HCT116 (cell line): ENCODE measurements around the gene NME9. TPM values are rescaled to one million over a fixed set of nuclear protein-coding genes. Genes with fewer than 3 reads are reported as not detected.

Source experiments
- ATAC-seq: fragments of 200-7000 bp; cut with Tn5 transposase; 2 replicates; pipeline ENCODE4 v1.9.1; 2020; ENCODE audit warnings: mild to moderate bottlenecking, moderate library complexity
- BruUV-seq: library from RNA; stranded (reverse); fragments of 400-500 nt; replicated peaks from 2 replicates; lab custom pipeline; 2021; lab: Mats Ljungman, UMichigan
- CTCF ChIA-PET: fragments of 300-600 bp; sonication (Branson Sonifier 250); formaldehyde crosslinking; loops from one replicate; lab custom pipeline; 2021; ENCODE audit warnings: antibody characterized with exemption; lab: Charles Lee
- POLR2A ChIA-PET: fragments of 300-600, 350-600 bp; sonication (Branson Sonifier 250); formaldehyde crosslinking; loops from one replicate; lab custom pipeline; 2021; ENCODE audit warnings: antibody characterized with exemption; lab: Charles Lee
- RAD21 ChIA-PET, 2 experiments: fragments of 300-600 bp; sonication (Branson Sonifier 250); formaldehyde crosslinking; loops; one replicate each; lab custom pipeline; 2023; ENCODE audit warnings: low total read pairs in 2 of 2; ENCODE audit not compliant: uncharacterized antibody in 2 of 2, unreplicated experiment in 2 of 2, low non-redundant PET in 1 of 2; lab: Charles Lee
- DNase-seq: peaks from one replicate; pipeline ENCODE4 v3.0.0-alpha.2; 2010; ENCODE audit warnings: low read depth, low spot score
- H2AFZ ChIP-seq: fragments of 200-600 bp; shearing (Covaris generic), sonication (generic); 2 replicates; pipeline ENCODE4 v1.6.1; 2017; ENCODE audit warnings: low read depth, mixed run types, mixed read lengths, antibody characterized with exemption, low read length; ENCODE audit not compliant: poor library complexity, severe bottlenecking
- H3K27ac ChIP-seq: 2 replicates; pipeline ENCODE4 v1.5.1; 2012; ENCODE audit warnings: low read depth, low read length
- H3K27me3 ChIP-seq: fragments of 200-600 bp; sonication (generic); 2 replicates; pipeline ENCODE4 v1.6.1; 2016; ENCODE audit warnings: mixed run types, low read length, mixed read lengths; ENCODE audit not compliant: insufficient read depth
- H3K36me3 ChIP-seq, 2 experiments: fragments of 200-500 bp in 1 of 2; fragments of 200-600 bp in 1 of 2; sonication (Bioruptor generic) in 1 of 2; sonication (generic) in 1 of 2; 2 replicates each; pipeline versions ENCODE4 v1.5.1 to v1.6.1; 2014 to 2016; ENCODE audit warnings: low read length in 2 of 2, inconsistent platforms in 1 of 2, mixed read lengths in 1 of 2, mixed run types in 1 of 2; ENCODE audit not compliant: insufficient read depth in 2 of 2, control insufficient read depth in 1 of 2
- H3K4me1 ChIP-seq, 2 experiments: fragments of 200-600 bp in 1 of 2; sonication (generic) in 1 of 2; 2 replicates each; pipeline versions ENCODE4 v1.5.1 to v1.6.1; 2012 to 2017; ENCODE audit warnings: low read length in 2 of 2, inconsistent platforms in 1 of 2, mild to moderate bottlenecking in 1 of 2, mixed read lengths in 1 of 2, mixed run types in 1 of 2, moderate library complexity in 1 of 2; ENCODE audit not compliant: insufficient read depth in 2 of 2, control insufficient read depth in 1 of 2
- H3K4me2 ChIP-seq: fragments of 200-600 bp; sonication (generic); 2 replicates; pipeline ENCODE4 v1.6.1; 2017; ENCODE audit warnings: mixed run types, low read length, mixed read lengths
- H3K4me3 ChIP-seq, 2 experiments: fragments of 200-600 bp in 1 of 2; sonication (generic) in 1 of 2; replicated peaks in 1 of 2; 2 replicates each; pipeline ENCODE4 v1.5.1; 2011 to 2016; ENCODE audit warnings: low read length in 2 of 2, control low read depth in 1 of 2, low read depth in 1 of 2, mild to moderate bottlenecking in 1 of 2, mixed read lengths in 1 of 2, mixed run types in 1 of 2
- H3K79me2 ChIP-seq: fragments of 200-600 bp; sonication (generic); 2 replicates; pipeline ENCODE4 v1.6.1; 2017; ENCODE audit warnings: mild to moderate bottlenecking, mixed run types, low read length, moderate library complexity, mixed read lengths; ENCODE audit not compliant: insufficient read depth
- H3K9ac ChIP-seq: fragments of 200-600 bp; sonication (generic); 2 replicates; pipeline ENCODE4 v1.6.1; 2016; ENCODE audit warnings: low read length, mixed read lengths
- H3K9me2 ChIP-seq: fragments of 200-600 bp; sonication (generic), shearing (Covaris generic); 2 replicates; pipeline ENCODE4 v1.6.1; 2017; ENCODE audit warnings: mixed run types, mild to moderate bottlenecking, moderate library complexity; ENCODE audit not compliant: insufficient read depth
- H3K9me3 ChIP-seq, 2 experiments: fragments of 200-500 bp in 1 of 2; fragments of 200-600 bp in 1 of 2; sonication (Bioruptor generic) in 1 of 2; sonication (generic) in 1 of 2; 2 replicates each; pipeline ENCODE4 v1.6.1; 2014 to 2017; ENCODE audit warnings: low read length in 2 of 2, mixed read lengths in 2 of 2, inconsistent platforms in 1 of 2, low read depth in 1 of 2, mild to moderate bottlenecking in 1 of 2, mixed run types in 1 of 2, moderate library complexity in 1 of 2; ENCODE audit not compliant: control insufficient read depth in 1 of 2, insufficient read depth in 1 of 2
- H4K20me1 ChIP-seq: fragments of 200-600 bp; sonication (generic), shearing (Covaris generic); 2 replicates; pipeline ENCODE4 v1.6.1; 2017; ENCODE audit warnings: mixed run types, mild to moderate bottlenecking, moderate library complexity; ENCODE audit not compliant: insufficient read depth
- ATF3 ChIP-seq: IDR thresholded peaks from 2 replicates; pipeline ENCODE4 v1.6.1; 2012
- CBX3 ChIP-seq: IDR thresholded peaks from 2 replicates; pipeline ENCODE4 v1.6.1; 2012; ENCODE audit warnings: low read depth
- CTCF ChIP-seq, 3 experiments: fragments of 200-600 bp in 1 of 3; sonication (generic) in 1 of 3; IDR thresholded peaks in 2 of 3; conservative IDR thresholded peaks in 1 of 3; 2 replicates each; pipeline ENCODE4 v1.5.1; 2012 to 2017; ENCODE audit warnings: low read depth in 2 of 3, low read length in 2 of 3, antibody characterized with exemption in 1 of 3, borderline replicate concordance in 1 of 3, control low read depth in 1 of 3, mild to moderate bottlenecking in 1 of 3, mixed read lengths in 1 of 3, mixed run types in 1 of 3, moderate library complexity in 1 of 3; ENCODE audit not compliant: insufficient read depth in 1 of 3
- ELF1 ChIP-seq: IDR thresholded peaks from 2 replicates; pipeline ENCODE4 v1.6.1; 2012; ENCODE audit warnings: low read depth, borderline replicate concordance
- EZH2 ChIP-seq: fragments of 200-600 bp; sonication (generic); IDR thresholded peaks from 2 replicates; pipeline ENCODE4 v1.6.1; 2017; ENCODE audit warnings: antibody characterized with exemption, mixed run types
- EZH2phosphoT487 ChIP-seq: fragments of 200-600 bp; IDR thresholded peaks from 2 replicates; pipeline ENCODE4 v1.6.1; 2018; ENCODE audit warnings: antibody characterized with exemption, borderline replicate concordance
- FOSL1 ChIP-seq: IDR thresholded peaks from 2 replicates; pipeline ENCODE4 v1.6.1; 2012; ENCODE audit warnings: low read depth
- JUND ChIP-seq: IDR thresholded peaks from 2 replicates; pipeline ENCODE4 v1.6.1; 2012
- MAX ChIP-seq: IDR thresholded peaks from 2 replicates; pipeline ENCODE4 v1.6.1; 2012
- POLR2A ChIP-seq: IDR thresholded peaks from 2 replicates; pipeline ENCODE4 v1.7.0; 2011; ENCODE audit warnings: borderline replicate concordance; ENCODE audit not compliant: insufficient read depth, insufficient read length; ENCODE audit errors: extremely low read depth
- POLR2AphosphoS5 ChIP-seq: IDR thresholded peaks from 2 replicates; pipeline ENCODE4 v1.6.1; 2011; ENCODE audit warnings: mild to moderate bottlenecking, low read depth, low read length, moderate library complexity
- REST ChIP-seq: IDR thresholded peaks from 2 replicates; pipeline ENCODE4 v1.6.1; 2012; ENCODE audit warnings: low read depth
- SIN3A ChIP-seq: IDR thresholded peaks from 2 replicates; pipeline ENCODE4 v1.6.1; 2012; ENCODE audit warnings: low read depth
- SP1 ChIP-seq: IDR thresholded peaks from 2 replicates; pipeline ENCODE4 v1.6.1; 2012; ENCODE audit warnings: low read depth
- TCF7L2 ChIP-seq: IDR thresholded peaks from 2 replicates; pipeline ENCODE4 v1.7.0; 2011; ENCODE audit warnings: borderline replicate concordance, inconsistent platforms; ENCODE audit not compliant: insufficient read depth, insufficient read length; ENCODE audit errors: extremely low read depth
- ZBTB33 ChIP-seq: IDR thresholded peaks from 2 replicates; pipeline ENCODE4 v1.6.1; 2011; ENCODE audit warnings: mild to moderate bottlenecking, low read length, moderate library complexity; ENCODE audit not compliant: insufficient replicate concordance; ENCODE audit errors: extremely low read depth
- ZFX ChIP-seq: fragments of 450-650 bp; IDR thresholded peaks from 2 replicates; pipeline ENCODE4 v1.6.1; 2017
- intact Hi-C: fragments of 100-400 bp; cut with micrococcal nuclease; formaldehyde crosslinking; loops from 2 replicates; pipeline ENCODE4 v1.10.0; 2022
- total RNA-seq: library from RNA; stranded (reverse); gene quantifications from one replicate; pipeline ENCODE4 v1.2.1, GENCODE V29; 2021; ENCODE audit not compliant: unreplicated experiment

Gene NME9
- total RNA-seq, 1 experiment from 2014 or later: 0.79 TPM

- TF ChIP-seq SIN3A: no peak
- TF ChIP-seq POLR2AphosphoS5: no peak
- no peak for TF ChIP-seq TCF7L2
- no peak for TF ChIP-seq ELF1
- no peak for TF ChIP-seq ATF3
- TF ChIP-seq EZH2phosphoT487: no peak
- no peak for TF ChIP-seq SP1
- no peak for TF ChIP-seq EZH2
- no peak for TF ChIP-seq JUND
- TF ChIP-seq ZBTB33: no peak
- no peak for TF ChIP-seq CTCF (IDR thresholded peaks at IDR 0.05 in 2 of 3, conservative IDR thresholded peaks at IDR 0.05 in 1 of 3; ENCODE audit: borderline replicate concordance in 1 of 3, insufficient read depth in 1 of 3, low read depth in 2 of 3, low read length in 2 of 3)
- TF ChIP-seq POLR2A: no peak
- no peak for TF ChIP-seq ZFX
- TF ChIP-seq MAX: no peak
- no peak for TF ChIP-seq CBX3
- no peak for TF ChIP-seq FOSL1
- TF ChIP-seq REST: no peak
- ATAC-seq (no peak), DNase-seq (no peak)
- Histone ChIP-seq H2AFZ (no peak overlapping the region), H3K36me3 (no peaks in the 10 kb centered on the region), H3K9me3 (no peaks in the 10 kb centered on the region), H3K4me1 (no peaks in the 10 kb centered on the region), H3K9ac (no peak overlapping the region), H3K9me2 (no peaks in the 10 kb centered on the region), H4K20me1 (no peaks in the 10 kb centered on the region), H3K4me3 (no peak overlapping the region), H3K79me2 (no peaks in the 10 kb centered on the region), H3K4me2 (no peak overlapping the region), H3K27ac (no peak overlapping the region), H3K27me3 (no peaks in the 10 kb centered on the region)
- POLR2A ChIA-PET: no interaction called here
- RAD21 ChIA-PET: no interaction called here
- BruUV-seq: no TSS peak
- intact Hi-C loops: no loop called here
- CTCF ChIA-PET: no interaction called here
These were observed 30.5 kb upstream of the NME9 start for GRCh38 chr3:138359919-138360868.
